ENCODE results near the gene ABLIM1. TPM values are rescaled to one million over a fixed set of nuclear protein-coding genes. Genes with fewer than 3 reads are reported as not detected.

ABLIM1 gene
- total and polyA plus RNA-seq, 2 of the 4 experiments (the other 2 are of a cell fraction) = 7.7 to 9.9 TPM

GRCh38 chr10:114688786-114689185 is 30.7 kb upstream of the ABLIM1 start:
- Histone ChIP-seq H3K27me3 (ENCODE audit: control insufficient read depth, insufficient read depth, low read length) (no peaks in the 10 kb centered on the region), H3K9me3 (ENCODE audit: control insufficient read depth, insufficient read depth, low read length) (no peaks in the 10 kb centered on the region), H3K23ac (ENCODE audit: low read depth, low read length) (no peak overlapping the region), H3K36me3 (ENCODE audit: control insufficient read depth, insufficient read depth, low read length) (no peaks in the 10 kb centered on the region), H3K79me1 (ENCODE audit: low read depth in 1 of 2, low read length in 2 of 2) (peaks cover 0 to 3% of the 10 kb centered on the region in 2 experiments; a peak in 1 of 4 replicates), H2BK15ac (ENCODE audit: low read depth, low read length) (no peak overlapping the region), H2BK120ac (ENCODE audit: low read depth, low read length) (no peak overlapping the region), H2BK5ac (ENCODE audit: low read depth, low read length, poor library complexity, severe bottlenecking) (no peak overlapping the region), H3K18ac (ENCODE audit: low read depth, low read length) (no peak overlapping the region), H4K8ac (ENCODE audit: low read depth in 2 of 2, low read length in 2 of 2) (no peak overlapping the region), H3K9me1 (ENCODE audit: insufficient read depth, low read length) (peaks cover 8% of the 10 kb centered on the region), H2AK9ac (replicated peaks; ENCODE audit: low read depth, low read length, poor library complexity) (no peak overlapping the region), H3K14ac (replicated peaks; ENCODE audit: low read depth, low read length) (no peak overlapping the region), H2AK5ac (ENCODE audit: low read depth, low read length) (no peak overlapping the region), H3K9ac (ENCODE audit: low read depth, low read length) (no peak overlapping the region), H4K91ac (ENCODE audit: insufficient read depth, low read depth, low read length) (no peak overlapping the region), H4K5ac (ENCODE audit: low read depth, low read length) (no peak overlapping the region), H3K27ac (ENCODE audit: insufficient read depth, low read length) (no peak overlapping the region), H3K4ac (ENCODE audit: low read depth, low read length) (no peak overlapping the region), H2AFZ (replicated peaks; ENCODE audit: low read length, poor library complexity) (no peak overlapping the region), H2BK20ac (ENCODE audit: low read depth, low read length) (no peak overlapping the region), H4K20me1 (ENCODE audit: insufficient read depth, low read length) (no peaks in the 10 kb centered on the region), H3K4me1 (ENCODE audit: control insufficient read depth, insufficient read depth, low read length) (peaks cover 15% of the 10 kb centered on the region), H3K4me2 (ENCODE audit: low read depth, low read length) (no peak overlapping the region), H3K4me3 (ENCODE audit: insufficient read depth, low read depth, low read length) (no peak overlapping the region), H3K56ac (ENCODE audit: extremely low read depth, insufficient read depth, low read length) (no peak overlapping the region)
- BruUV-seq (replicated peaks) = no TSS peak
- ATAC-seq (ENCODE audit: low read depth) (no peak), DNase-seq (no peak)
- TF ChIP-seq RCOR1 (IDR thresholded peaks at IDR 0.05; ENCODE audit: insufficient replicate concordance, low read length) = no peak
- no peak for TF ChIP-seq MAFK (IDR thresholded peaks at IDR 0.05; ENCODE audit: low read depth, low read length)
- TF ChIP-seq CHD1 (IDR thresholded peaks at IDR 0.05; ENCODE audit: low read depth, low read length) = no peak
- no peak for TF ChIP-seq MXI1 (IDR thresholded peaks at IDR 0.05; ENCODE audit: borderline replicate concordance, low read depth, low read length)
- TF ChIP-seq FOS (IDR thresholded peaks at IDR 0.05; ENCODE audit: low read depth, low read length) = no peak
- no peak for TF ChIP-seq SMC3 (IDR thresholded peaks at IDR 0.05; ENCODE audit: low read depth, low read length)
- TF ChIP-seq CEBPB (IDR thresholded peaks at IDR 0.05; ENCODE audit: low read depth, low read length) = no peak
- no peak for TF ChIP-seq RFX5 (IDR thresholded peaks at IDR 0.05; ENCODE audit: low read depth, low read length)
- TF ChIP-seq ELK1 (IDR thresholded peaks at IDR 0.05; ENCODE audit: borderline replicate concordance, low read depth, low read length) = no peak
- no peak for TF ChIP-seq NFE2L2 (IDR thresholded peaks at IDR 0.05; ENCODE audit: low read depth, low read length)
- TF ChIP-seq USF2 (IDR thresholded peaks at IDR 0.05; ENCODE audit: low read depth, low read length) = no peak
- TF ChIP-seq BHLHE40 (IDR thresholded peaks at IDR 0.05; ENCODE audit: low read depth, low read length) = no peak
- TF ChIP-seq MAZ (IDR thresholded peaks at IDR 0.05; ENCODE audit: borderline replicate concordance, low read depth, low read length) = no peak
- WGBS, 2 experiments (ENCODE audit: extremely low coverage in 2 of 2, insufficient read length in 1 of 2) = no CpG with 5 or more reads among the region's 5 CpGs
- ChIA-PET POLR2A (ENCODE audit: unreplicated experiment) (no interaction called here), CTCF (no interaction called here)
- intact Hi-C loops (cut with micrococcal nuclease) (no loop called here), dilution Hi-C loops (cut with HindIII; ENCODE audit: low sequenced_read_pairs, unreplicated experiment) (no loop called here), in situ Hi-C loops (cut with MboI; ENCODE audit: low sequenced_read_pairs) (no loop called here)

Measured in IMR-90 (cell line).